Endodermal cell (in vitro differentiated cells): Measurements from ENCODE around the gene LEO1. TPM values are rescaled to one million over a fixed set of nuclear protein-coding genes. Genes with fewer than 3 reads are reported as not detected.

Experiments used
- DNase-seq: peaks from one replicate; pipeline ENCODE4 v3.0.0-alpha.2; 2017
- H3K27ac ChIP-seq: 2 replicates; pipeline ENCODE4 v1.5.1; 2013; ENCODE audit warnings: mild to moderate bottlenecking, low read depth, low read length, moderate library complexity
- H3K27me3 ChIP-seq: 2 replicates; pipeline ENCODE4 v1.6.1; 2013; ENCODE audit warnings: mild to moderate bottlenecking, low read length, moderate library complexity; ENCODE audit not compliant: insufficient read depth, control insufficient read depth, poor library complexity, severe bottlenecking
- H3K36me3 ChIP-seq: 2 replicates; pipeline ENCODE4 v1.7.0; 2013; ENCODE audit warnings: mild to moderate bottlenecking, low read length, moderate library complexity; ENCODE audit not compliant: control insufficient read depth, insufficient read depth
- H3K4me1 ChIP-seq: one replicate; pipeline ENCODE4 v1.7.0; 2013; ENCODE audit warnings: low read length; ENCODE audit not compliant: control insufficient read depth, insufficient read depth
- H3K4me3 ChIP-seq: 2 replicates; pipeline ENCODE4 v1.5.1; 2013; ENCODE audit warnings: mild to moderate bottlenecking, low read length, moderate library complexity
- H3K9ac ChIP-seq: 2 replicates; pipeline ENCODE4 v1.6.1; 2013; ENCODE audit warnings: mild to moderate bottlenecking, low read length, moderate library complexity; ENCODE audit not compliant: poor library complexity, severe bottlenecking; ENCODE audit errors: extremely low read depth
- H3K9me3 ChIP-seq: 2 replicates; pipeline ENCODE4 v1.6.1; 2013; ENCODE audit warnings: mild to moderate bottlenecking, low read length, moderate library complexity; ENCODE audit not compliant: control insufficient read depth
- H3K27ac Mint-ChIP-seq: 2 replicates; pipeline ENCODE4 v1.8.0; 2020; ENCODE audit warnings: mixed read lengths
- H3K27me3 Mint-ChIP-seq: 2 replicates; pipeline ENCODE4 v1.8.0; 2021; ENCODE audit warnings: mild to moderate bottlenecking, mixed read lengths; ENCODE audit not compliant: insufficient read depth
- H3K36me3 Mint-ChIP-seq: 2 replicates; pipeline ENCODE4 v1.8.0; 2020; ENCODE audit warnings: low read depth, mixed read lengths
- H3K4me1 Mint-ChIP-seq: 2 replicates; pipeline ENCODE4 v1.8.0; 2020; ENCODE audit warnings: mixed read lengths
- H3K4me3 Mint-ChIP-seq: 2 replicates; pipeline ENCODE4 v1.8.0; 2020; ENCODE audit warnings: mild to moderate bottlenecking, moderate library complexity, mixed read lengths
- H3K9me3 Mint-ChIP-seq: 2 replicates; pipeline ENCODE4 v1.8.0; 2020; ENCODE audit warnings: mild to moderate bottlenecking, mixed read lengths
- WGBS, 2 experiments: methylation state at CpG; one replicate each; pipeline versions ENCODE4 v1.1.5 to v1.1.7; 2013; ENCODE audit warnings: missing lambda C conversion rate in 2 of 2, mixed read lengths in 1 of 2; ENCODE audit not compliant: insufficient coverage in 1 of 2, insufficient read length in 1 of 2; 5-methylcytosine and 5-hydroxymethylcytosine counted together
- total RNA-seq, 2 donors: library from RNA; stranded (reverse); fragmentation: NEBNext Ultra II Directional in 1 of 2; extraction: Animal tissue kit (Norgen Biotek cat#: 25700) in 1 of 2; gene quantifications; 2 replicates in 1 of 2; 3 replicates in 1 of 2; pipeline ENCODE4 v1.2.1, GENCODE V29; 2021
- TF ChIP-seq, protein P1 (sequence below): fragments of 200-600 bp; sonication (generic); conservative IDR thresholded peaks from 2 replicates; pipeline ENCODE4 v1.5.0; 2021; ENCODE audit warnings: antibody characterized with exemption, mild to moderate bottlenecking

Gene LEO1
- total RNA-seq, 2 donors from 2014 or later: 25.6 to 26.5 TPM

DNA sequence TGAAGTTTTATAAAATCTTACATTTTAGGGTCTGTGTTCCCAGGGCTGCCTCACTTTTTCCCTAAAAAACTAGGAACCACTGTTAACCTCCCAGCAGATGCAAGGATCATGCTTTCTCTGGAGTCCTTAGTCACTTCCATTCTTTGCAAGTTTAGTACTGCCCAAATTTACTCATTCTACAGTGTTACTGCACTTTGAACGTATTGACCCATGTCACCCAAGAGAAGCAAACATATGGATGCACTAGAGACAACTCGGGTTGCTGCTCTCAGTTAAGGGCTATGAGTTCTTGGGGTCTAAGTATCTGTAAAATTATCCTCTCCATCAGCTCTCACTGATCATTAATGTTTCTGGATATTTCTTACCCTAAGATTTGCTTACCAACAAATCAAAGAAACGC lies 59.0 kb downstream of the LEO1 start:
- Mint-ChIP-seq H3K4me3 (no peak overlapping the region), H3K4me1 (no peaks in the 10 kb centered on the region), H3K27me3 (no peaks in the 10 kb centered on the region), H3K9me3 (no peaks in the 10 kb centered on the region), H3K27ac (no peak overlapping the region), H3K36me3 (peaks cover 56% of the 10 kb centered on the region)
- WGBS, 2 experiments: 98% methylated on average over 3 of the region's 3 CpGs; no CpG with 5 or more reads in 1 of the 2 experiments
- Histone ChIP-seq H3K9me3 (no peaks in the 10 kb centered on the region), H3K36me3 (peaks cover 54% of the 10 kb centered on the region), H3K9ac (no peak overlapping the region), H3K4me1 (no peaks in the 10 kb centered on the region), H3K27me3 (no peaks in the 10 kb centered on the region), H3K4me3 (no peak overlapping the region), H3K27ac (no peak overlapping the region)
- no peak for DNase-seq
- TF ChIP-seq, protein P1, sequence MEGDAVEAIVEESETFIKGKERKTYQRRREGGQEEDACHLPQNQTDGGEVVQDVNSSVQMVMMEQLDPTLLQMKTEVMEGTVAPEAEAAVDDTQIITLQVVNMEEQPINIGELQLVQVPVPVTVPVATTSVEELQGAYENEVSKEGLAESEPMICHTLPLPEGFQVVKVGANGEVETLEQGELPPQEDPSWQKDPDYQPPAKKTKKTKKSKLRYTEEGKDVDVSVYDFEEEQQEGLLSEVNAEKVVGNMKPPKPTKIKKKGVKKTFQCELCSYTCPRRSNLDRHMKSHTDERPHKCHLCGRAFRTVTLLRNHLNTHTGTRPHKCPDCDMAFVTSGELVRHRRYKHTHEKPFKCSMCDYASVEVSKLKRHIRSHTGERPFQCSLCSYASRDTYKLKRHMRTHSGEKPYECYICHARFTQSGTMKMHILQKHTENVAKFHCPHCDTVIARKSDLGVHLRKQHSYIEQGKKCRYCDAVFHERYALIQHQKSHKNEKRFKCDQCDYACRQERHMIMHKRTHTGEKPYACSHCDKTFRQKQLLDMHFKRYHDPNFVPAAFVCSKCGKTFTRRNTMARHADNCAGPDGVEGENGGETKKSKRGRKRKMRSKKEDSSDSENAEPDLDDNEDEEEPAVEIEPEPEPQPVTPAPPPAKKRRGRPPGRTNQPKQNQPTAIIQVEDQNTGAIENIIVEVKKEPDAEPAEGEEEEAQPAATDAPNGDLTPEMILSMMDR: no peak

DNA sequence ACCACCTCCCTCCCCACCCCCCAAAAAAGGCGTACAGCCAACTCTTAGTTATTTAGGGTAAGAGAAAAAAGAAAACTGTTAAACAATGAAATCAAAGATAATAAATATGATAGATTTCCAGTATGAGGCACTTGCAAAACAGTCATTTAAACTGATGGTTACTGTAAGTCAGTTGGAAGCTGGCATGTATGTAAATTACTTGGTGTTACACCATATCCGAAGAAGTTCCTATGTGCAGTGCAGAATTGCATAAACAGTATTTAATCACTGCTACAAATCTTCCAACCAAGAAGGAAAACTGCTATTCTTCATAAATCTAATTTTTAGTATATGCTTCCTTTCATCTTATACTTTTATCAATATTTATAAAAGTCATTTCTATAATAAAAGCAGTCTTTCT lies 62.0 kb downstream of the LEO1 start:
- no peaks in the 10 kb centered on the region for H3K9me3 Mint-ChIP-seq
- WGBS, 2 experiments: 100% methylated on average over 1 of the region's 2 CpGs; no CpG with 5 or more reads in 1 of the 2 experiments
- H3K4me1 ChIP-seq: no peaks in the 10 kb centered on the region

DNA sequence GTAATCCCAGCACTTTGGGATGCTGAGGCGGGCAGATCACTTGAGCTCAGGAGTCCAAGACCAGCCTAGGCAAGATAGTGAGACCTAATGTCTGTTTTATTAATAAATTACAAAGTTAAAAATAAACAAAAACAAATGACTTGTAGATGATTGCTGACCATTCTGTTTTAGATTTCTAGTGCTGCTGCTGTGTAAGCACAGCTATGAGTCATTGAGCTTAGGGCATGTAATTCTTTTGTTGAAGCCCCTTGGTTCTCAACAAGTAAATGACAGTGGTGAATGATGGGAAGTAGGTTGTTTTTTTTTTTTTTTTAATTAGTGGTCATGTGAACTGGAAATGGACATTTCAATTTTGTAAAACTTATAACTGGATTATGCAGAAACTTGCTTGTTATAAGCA lies 63.3 kb downstream of the LEO1 start:
- Histone ChIP-seq H3K9me3 (no peaks in the 10 kb centered on the region), H3K4me3 (no peak overlapping the region), H3K27me3 (no peaks in the 10 kb centered on the region), H3K36me3 (peaks cover 58% of the 10 kb centered on the region), H3K4me1 (no peaks in the 10 kb centered on the region), H3K9ac (no peak overlapping the region), H3K27ac (no peak overlapping the region)
- no peak for DNase-seq
- Mint-ChIP-seq H3K27me3 (no peaks in the 10 kb centered on the region), H3K27ac (no peak overlapping the region), H3K4me1 (no peaks in the 10 kb centered on the region), H3K36me3 (peaks cover 60% of the 10 kb centered on the region), H3K9me3 (no peaks in the 10 kb centered on the region), H3K4me3 (no peak overlapping the region)
- TF ChIP-seq, protein P1: no peak
- WGBS, 2 experiments: 96% methylated on average over 1 of the region's 1 CpG; no CpG with 5 or more reads in 1 of the 2 experiments

More for the DNA sequence above, 62.0 kb downstream of the LEO1 start:
- Mint-ChIP-seq H3K27ac (no peak overlapping the region), H3K27me3 (no peaks in the 10 kb centered on the region), H3K4me1 (no peaks in the 10 kb centered on the region), H3K36me3 (peaks cover 59% of the 10 kb centered on the region), H3K4me3 (no peak overlapping the region)
- no peaks in the 10 kb centered on the region for H3K9me3 ChIP-seq
- no peak overlapping the region for H3K27ac ChIP-seq
- H3K9ac ChIP-seq: no peak overlapping the region
- no peaks in the 10 kb centered on the region for H3K27me3 ChIP-seq
- no peak for DNase-seq
- peaks cover 46% of the 10 kb centered on the region for H3K36me3 ChIP-seq
- TF ChIP-seq, protein P1: no peak
- H3K4me3 ChIP-seq: no peak overlapping the region
